CD4-positive, alpha-beta T cell treated with Interleukin-2 at 100 ng/mL for 4 hours (primary cell): ENCODE measurements around the gene BATF3.
A peak's percentile ranks its signal among the peaks of the same experiment; 100 is the strongest.

ENCODE experiments used
- DNase-seq: peaks from one replicate; pipeline ENCODE4 v3.0.0-alpha.2; 2020; ENCODE audit warnings: low spot score

The BATF3 gene

GRCh38 chr1:212703991-212704564, 4.4 kb upstream of the BATF3 start:
- DNase-seq: no peak

- no peak for DNase-seq
Observed at GRCh38 chr1:212702672-212703071, 3.0 kb upstream of the BATF3 start.

DNA sequence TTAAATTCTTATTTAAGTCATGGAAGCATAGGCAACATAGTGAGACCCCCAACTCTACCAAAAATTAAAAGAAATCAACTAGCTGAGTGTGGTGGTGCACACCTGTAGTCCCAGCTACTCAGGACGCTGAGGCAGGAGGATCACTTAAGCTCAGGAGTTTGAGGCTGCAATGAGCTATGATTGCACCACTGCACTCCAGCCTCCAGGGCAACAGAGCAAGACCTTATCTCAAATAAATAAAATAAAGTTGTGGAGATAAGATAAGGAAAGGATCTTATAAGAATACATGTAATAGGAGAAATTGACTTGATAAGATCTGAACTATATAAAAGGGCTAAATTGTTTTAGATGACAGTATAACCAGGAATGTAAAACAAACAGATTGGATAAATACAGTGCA, 2.3 kb upstream of the BATF3 start:
- DNase-seq: no peak

GRCh38 chr1:212700892-212701819, 1.5 kb upstream of the BATF3 start:
- no peak for DNase-seq

DNA sequence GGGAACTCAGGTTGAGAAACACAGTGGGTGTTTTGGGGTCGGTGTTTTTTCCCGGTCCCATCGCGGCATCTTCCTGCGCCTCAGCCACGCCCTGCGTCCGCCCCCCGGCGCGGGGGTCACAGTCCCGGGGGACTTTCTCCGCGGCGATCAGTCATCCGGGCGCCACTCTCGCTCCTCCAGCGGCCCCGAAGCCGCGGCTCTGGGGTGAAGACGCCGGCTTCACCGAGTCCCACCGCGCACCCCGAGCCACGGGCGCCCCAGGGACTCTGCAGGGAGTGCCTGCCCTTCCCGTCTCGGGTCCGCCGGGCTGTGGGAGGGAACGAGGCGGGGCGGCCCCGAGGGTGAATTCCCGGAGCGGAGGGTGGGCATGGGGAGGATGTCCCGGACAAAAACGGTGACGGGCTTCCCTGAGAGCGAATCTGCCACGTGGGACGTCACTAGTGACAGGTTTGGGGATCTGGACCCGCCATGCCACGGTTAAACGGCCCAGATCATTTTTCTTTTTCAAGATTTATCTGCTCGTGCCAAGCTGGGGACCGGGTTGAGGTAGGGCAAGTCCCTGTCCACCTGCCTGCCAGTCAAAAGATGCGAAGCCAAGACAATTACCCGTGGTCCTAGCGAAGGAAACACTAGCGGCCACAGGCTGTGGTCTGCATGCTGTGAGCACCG, 717 bp upstream of the BATF3 start:
- peak; percentile 46 for DNase-seq

DNA sequence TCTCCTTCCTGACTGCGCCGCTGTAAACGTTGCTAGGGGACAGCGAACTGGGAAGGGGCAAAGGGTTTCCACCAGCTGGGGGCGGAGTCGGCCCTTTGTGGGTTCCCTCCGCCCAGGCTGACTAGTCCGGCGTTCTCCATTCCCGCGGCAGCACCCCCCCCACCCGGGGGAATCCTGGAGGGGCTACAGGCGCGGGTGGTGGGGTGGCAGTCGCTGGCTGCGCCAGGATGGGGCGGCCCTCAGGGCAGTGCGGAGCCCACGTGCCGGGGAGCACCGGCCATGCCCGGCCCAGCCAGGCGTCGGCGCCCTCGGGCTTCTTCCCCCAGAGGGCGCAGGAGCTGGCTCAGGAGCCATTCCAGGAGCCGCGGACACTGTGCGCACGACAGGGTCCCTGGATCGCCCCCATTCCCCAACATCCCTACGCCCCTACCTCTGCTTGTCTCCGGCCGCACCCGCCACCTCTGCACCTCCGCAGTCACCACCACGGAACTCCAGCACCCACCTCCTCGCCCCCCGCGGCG, 476 bp downstream of the BATF3 start:
- DNase-seq: peak; percentile 42

GRCh38 chr1:212698467-212699103, 1.1 kb downstream of the BATF3 start:
- no peak for DNase-seq

GRCh38 chr1:212696721-212697331, 2.8 kb downstream of the BATF3 start:
- no peak for DNase-seq

GRCh38 chr1:212692774-212693644, 6.6 kb downstream of the BATF3 start:
- DNase-seq: no peak

DNA sequence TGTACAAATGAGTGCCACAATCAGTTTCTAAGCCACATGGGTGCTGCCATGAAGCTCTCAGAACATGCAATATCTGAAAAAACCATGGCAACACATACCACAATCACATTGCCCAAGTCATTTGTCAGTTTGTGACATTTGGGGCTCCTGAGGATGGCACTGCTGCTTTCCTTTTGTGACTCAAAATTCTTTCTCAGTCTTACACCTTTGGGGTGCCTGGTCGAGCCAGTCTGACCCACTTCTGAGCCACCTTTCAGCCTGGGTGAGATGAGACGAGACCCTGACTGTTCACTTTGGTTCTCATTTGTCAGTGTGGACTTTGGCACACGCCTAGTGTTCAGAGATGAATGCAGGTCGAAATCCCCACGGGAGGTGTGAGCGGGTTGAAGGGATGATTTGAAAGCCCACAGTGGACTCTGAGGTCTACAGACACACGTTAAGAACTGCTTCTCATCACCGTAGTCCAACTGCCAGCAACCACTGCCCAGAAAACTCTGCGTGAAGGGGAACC, 8.0 kb downstream of the BATF3 start:
- DNase-seq: no peak

GRCh38 chr1:212690816-212691403, 8.7 kb downstream of the BATF3 start:
- no peak for DNase-seq

DNA sequence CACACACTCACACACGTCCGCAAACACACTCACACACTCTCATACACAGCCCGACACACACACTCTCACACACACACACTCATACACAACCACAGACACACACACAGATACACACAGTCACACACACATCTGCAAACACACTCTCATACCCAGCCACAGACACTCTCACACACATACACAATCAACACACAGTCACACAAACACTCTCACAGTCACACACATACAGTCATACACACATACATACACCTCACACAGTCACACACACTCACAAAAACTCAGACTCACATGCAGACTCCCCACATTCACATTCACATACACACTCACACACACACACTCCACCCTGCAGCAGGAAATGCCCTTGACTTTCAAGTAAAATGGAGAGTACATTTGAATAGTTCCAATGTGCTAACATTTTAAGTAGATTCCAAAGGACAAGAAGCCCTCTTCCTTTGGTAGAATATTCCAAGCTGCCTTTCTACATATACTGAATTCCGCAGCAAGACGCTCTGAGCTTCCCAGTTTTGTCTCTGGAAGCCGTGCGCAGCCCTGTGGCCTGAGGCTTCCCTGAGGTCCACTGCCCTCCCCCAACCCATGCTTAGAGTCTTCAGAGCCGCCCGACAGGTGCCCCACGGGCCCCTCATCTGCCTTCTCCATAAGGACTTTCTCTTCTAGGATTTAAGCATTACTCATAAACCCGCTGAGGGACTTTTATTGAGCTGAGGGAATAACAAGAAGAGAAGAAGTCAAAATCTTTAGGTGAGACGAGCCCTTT, 9.7 kb downstream of the BATF3 start:
- DNase-seq: no peak

GRCh38 chr1:212689196-212689725, 10.4 kb downstream of the BATF3 start:
- DNase-seq: no peak

DNA sequence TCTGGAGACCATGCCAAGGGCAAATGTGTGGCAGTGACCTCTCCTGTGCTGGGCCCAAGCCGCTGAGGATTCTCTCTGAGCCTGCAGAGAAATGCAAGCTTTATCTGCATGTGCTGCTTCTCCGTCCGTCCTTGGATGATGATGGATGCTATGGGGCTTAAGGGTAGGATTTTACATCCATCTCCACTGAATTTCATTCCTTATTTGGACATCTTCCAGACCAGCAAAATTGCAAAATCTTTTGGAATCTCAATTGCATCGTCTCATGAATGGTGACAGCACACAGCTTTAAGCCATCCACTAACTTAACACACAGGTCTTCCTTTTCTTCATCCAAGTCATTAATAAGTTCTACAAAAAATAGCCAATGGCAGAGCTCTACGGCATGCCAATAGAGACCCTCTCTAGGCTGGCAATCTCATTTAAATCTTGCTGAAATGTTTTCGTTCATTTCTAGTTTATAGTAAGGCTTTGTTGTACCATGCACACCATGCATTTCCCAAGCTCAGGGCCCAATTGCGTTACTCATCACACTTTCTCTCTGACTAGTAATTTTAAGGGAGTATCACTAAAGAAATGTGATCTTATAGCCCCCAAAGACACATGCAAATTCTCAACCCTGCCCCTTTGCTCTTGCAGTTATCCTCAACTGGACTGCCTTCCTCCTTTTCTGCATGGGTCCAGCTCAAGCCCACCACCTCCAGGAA, 11.1 kb downstream of the BATF3 start:
- DNase-seq: no peak

DNA sequence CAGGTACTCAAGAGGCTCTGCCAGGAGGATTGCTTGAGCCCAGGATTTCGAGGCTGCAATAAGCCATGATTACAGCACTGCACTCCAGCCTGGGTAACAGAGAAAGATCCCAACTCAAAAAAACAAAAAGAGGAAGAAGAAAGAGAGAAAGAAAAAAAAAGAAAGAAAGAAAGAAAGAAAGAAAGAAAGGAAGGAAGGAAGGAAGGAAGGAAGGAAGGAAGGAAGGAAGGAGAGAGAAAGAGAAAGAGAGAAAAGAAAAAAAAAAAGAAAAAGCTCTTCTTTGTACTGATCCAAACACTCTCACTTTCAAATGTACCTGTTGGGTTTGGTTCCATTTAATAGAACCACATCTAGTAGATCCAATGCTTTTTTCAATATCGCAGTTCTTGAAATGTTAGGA, 11.8 kb downstream of the BATF3 start:
- DNase-seq: no peak

DNA sequence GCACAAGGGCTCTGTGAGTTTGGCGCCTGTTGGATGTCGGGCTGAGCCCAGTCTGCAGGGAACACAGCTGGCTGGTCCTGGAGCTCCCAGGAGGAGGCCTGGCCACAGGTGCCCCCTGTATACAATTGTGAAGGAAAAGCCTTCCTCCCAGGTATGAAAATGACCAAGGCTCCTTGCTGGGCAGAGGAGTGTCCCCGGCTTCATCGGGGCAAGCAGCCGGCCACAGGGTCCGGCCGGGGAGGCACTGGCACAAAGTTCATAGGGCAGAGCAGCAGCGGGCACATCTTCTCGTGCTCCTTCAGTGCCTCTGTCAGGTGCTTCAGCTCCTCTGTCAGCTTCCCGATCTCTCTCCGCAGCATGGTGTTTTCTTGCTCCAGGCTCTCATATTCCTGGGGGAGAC, 13.0 kb downstream of the BATF3 start:
- DNase-seq: no peak

DNA sequence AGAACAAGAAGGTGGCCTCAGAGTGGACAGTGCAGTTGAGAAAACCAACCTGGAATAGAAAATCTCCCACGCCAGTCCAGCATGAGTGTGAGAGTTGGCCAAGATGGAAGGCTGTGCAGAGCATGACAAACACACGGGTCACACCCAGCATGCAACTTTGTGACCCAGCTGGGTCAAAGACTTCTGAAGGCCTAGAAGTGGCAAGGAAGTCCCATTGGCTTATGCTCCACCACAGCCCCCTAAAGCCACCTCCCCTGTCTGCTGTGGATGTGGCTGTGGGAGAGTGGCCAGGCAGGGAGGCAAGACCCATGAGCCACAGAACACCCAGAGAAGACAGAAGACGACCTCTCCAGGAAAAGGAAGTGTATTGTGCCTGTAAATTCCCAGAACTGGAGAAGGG, 13.6 kb downstream of the BATF3 start:
- DNase-seq: no peak

- DNase-seq: no peak
Observed at GRCh38 chr1:212685429-212685828, 14.2 kb downstream of the BATF3 start.
